GM13976 (cell line): ENCODE measurements around the gene CACFD1.

Experiments
- DNase-seq: peaks from one replicate; pipeline ENCODE4 v3.0.0; 2012; ENCODE audit warnings: low spot score
- in situ Hi-C: fragments of 300-500 bp; cut with MboI; formaldehyde crosslinking; loops from one replicate; pipeline ENCODE4 v1.12.0; 2022; ENCODE audit warnings: low sequenced_read_pairs, mixed read lengths, inconsistent platforms; ENCODE audit not compliant: unreplicated experiment
- TF ChIP-seq, protein P1 (sequence below): IDR thresholded peaks from 2 replicates; pipeline ENCODE4 v1.5.1; 2012; ENCODE audit warnings: borderline replicate concordance, mild to moderate bottlenecking; ENCODE audit not compliant: insufficient read depth; ENCODE audit errors: extremely low read depth, missing control alignments, control extremely low read depth

Gene CACFD1

DNA sequence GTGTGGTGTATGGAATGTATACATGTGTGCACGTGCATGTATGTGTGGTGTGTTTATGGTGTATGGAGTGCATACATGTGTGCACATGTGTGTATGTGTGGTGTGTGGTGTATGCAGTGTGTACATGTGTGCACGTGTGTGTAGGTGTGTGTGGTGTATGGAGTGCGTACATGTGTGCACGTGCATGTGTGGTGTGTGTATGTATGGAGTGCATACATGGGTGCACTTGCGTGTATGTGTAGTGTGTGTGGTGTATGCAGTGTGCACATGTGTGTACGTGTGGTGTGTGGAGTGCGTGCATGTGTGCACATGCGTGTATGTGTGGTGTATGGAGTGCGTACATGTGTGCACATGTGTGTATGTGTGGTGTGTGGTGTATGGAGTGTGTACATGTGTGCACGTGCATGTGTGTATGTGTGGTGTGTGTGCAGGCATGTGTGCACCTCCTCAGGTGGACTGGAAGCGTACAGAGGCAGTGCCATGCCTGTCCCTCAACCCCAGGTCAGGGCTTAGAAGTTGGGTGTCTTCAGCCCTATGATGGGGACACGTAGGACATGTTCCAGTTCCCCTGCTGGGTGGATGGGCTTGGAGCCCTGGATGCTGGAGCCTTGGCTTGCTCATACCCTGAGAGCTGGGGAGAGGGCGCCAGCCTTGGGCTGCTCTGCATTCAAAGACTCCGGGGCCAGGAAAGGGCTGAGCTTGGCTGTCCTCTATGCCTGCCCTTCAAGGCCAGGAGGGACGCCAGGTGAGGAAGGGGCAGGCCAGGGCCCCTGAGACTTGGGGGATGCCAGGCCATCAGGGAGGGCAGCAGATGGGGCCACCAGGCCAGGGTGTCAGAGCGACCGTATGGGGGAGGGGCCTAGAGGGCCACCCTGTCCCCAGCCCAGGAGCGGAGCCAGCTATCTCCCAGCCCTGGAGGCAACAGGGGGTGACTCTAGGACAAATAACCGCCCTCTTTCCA lies 52.8 kb downstream of the CACFD1 start:
- TF ChIP-seq, protein P1, sequence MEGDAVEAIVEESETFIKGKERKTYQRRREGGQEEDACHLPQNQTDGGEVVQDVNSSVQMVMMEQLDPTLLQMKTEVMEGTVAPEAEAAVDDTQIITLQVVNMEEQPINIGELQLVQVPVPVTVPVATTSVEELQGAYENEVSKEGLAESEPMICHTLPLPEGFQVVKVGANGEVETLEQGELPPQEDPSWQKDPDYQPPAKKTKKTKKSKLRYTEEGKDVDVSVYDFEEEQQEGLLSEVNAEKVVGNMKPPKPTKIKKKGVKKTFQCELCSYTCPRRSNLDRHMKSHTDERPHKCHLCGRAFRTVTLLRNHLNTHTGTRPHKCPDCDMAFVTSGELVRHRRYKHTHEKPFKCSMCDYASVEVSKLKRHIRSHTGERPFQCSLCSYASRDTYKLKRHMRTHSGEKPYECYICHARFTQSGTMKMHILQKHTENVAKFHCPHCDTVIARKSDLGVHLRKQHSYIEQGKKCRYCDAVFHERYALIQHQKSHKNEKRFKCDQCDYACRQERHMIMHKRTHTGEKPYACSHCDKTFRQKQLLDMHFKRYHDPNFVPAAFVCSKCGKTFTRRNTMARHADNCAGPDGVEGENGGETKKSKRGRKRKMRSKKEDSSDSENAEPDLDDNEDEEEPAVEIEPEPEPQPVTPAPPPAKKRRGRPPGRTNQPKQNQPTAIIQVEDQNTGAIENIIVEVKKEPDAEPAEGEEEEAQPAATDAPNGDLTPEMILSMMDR, result no peak
- in situ Hi-C loops, result no loop called here

DNA sequence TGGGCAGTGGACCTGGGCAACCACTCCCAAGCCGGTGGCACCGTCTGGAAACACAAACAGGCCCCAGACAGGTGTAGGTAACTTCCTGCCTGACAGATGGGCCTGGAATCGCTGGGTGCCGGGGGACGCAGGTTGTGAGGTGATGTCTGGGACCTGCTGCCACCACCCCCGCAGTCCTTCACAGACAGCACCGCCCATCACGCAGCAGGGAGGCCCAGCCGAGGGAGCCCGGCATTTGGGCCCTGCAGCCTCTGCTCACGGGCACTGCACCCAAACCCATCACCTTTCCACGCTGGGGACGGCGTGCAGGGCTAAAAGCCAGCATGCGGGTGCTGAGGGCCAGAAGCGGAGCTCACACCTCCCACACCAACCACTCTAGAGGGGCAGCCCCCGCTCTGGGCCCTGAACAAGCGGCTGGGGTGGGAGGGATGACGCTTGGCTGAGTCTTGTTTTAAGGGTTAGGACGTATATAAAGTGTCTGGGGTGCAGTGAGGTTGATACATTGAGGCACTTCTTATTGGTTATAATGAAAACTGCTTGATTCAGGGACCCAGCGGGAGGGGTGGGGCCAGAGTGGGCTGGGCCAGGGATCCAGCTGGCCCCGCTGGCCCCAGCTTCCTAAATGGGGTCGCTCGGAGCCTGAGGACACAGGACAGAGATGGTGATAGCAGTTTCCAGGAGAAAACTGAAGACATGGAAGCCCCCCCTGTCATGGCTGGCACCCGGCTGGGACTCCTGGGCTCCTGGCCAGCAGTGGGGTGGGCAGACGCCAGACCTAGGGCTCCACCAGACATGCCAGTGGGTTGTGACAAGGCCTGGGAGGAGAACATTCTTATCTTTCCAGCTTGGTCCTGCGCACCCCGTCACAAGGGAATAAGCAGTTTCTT lies 53.7 kb downstream of the CACFD1 start:
- TF ChIP-seq, protein P1, result no peak
- in situ Hi-C loops, result no loop called here
- no peak for DNase-seq

More for the DNA sequence above, 52.8 kb downstream of the CACFD1 start:
- no peak for DNase-seq

DNA sequence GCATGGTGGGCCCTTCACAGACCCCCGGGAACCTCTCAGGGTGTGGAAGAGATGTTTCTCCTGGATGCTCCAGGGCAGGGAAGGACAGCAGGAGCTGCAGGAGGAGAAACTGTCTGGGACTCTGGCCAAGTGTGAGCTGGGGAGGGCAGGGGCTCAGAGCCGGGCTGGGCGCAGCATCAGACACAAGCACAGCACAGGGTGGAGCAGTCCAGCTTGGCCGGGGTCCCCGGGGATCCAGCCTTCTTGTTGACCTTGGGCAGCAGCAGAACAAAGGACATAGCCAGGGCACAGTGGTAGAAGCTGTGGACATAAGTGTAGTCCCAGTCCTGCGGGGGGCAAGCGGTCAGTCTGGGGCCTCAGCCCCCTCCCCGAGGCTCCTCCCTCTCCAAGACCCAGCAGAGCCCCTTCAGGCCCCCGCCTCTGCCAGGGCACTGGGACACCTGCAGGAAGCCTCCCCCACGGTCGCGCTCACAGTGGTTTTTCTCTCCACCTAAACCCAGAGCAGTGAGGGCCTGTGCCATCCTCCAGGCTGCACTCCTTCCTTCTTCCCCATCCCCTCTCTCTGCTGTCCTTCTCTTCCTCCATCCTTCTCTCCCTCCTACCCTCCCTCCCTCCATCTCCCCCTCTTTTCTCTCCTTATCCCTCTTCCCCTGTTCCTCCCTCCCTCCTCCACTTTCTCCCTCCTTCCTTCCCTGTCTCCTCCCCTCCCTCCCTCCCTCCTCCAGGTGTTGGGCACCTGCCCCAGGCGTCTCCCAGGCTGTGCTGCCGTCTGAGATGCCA lies 54.9 kb downstream of the CACFD1 start:
- DNase-seq, result no peak

DNA sequence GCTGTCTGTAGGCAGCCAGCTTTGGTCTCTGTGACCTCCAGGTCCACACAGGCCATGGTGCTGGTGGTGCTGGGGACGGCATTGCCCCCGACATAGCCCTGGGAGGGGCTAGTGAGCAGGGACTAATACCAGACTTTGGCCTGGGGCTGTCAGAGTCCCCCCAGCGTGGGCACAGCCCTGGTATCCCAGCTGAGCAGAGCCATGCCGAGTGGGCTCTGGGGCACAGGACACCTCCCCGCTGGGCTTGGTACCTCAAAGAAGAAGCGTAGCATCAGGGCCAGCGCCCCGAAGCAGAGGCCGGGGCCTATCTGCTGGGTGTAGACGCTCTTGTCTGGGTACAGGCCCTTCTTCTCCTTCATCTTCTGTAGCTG lies 55.4 kb downstream of the CACFD1 start:
- no peak for DNase-seq
- TF ChIP-seq, protein P1, result no peak
- in situ Hi-C loops, result no loop called here

More for the DNA sequence above, 54.9 kb downstream of the CACFD1 start:
- in situ Hi-C loops, result no loop called here
- TF ChIP-seq, protein P1, result no peak

DNA sequence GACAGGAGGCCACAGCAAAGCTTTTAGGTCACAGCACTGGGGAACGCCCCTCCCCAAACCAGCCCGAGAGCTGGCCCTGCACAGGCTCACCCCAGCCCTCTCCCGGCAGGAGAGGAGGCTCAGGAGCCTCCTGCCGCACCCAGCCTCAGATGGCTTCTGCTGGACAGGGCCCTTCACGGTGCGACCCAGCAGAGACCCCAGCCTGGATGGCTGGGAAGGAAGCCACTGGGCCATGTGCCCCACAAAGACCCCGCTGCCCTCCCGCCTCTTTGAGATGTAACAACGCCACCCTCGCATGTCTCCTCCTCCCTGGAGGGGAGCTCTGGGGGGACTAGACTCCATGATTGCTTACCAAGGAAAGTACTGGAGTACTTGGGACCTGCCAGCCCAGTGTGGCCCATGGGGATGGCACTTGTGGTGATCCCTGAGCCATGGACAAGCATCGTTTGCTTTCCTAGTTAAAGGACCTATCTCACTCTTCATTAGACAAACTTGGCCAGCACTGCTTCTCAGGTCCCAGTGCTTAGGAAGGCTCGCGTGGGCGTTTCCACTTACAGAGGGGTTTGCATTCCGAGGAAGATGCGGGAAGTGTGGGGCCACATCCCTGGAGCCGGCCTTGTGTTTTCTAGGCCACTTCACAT lies 56.0 kb downstream of the CACFD1 start:
- in situ Hi-C loops, result no loop called here
- TF ChIP-seq, protein P1, result no peak
- no peak for DNase-seq

DNA sequence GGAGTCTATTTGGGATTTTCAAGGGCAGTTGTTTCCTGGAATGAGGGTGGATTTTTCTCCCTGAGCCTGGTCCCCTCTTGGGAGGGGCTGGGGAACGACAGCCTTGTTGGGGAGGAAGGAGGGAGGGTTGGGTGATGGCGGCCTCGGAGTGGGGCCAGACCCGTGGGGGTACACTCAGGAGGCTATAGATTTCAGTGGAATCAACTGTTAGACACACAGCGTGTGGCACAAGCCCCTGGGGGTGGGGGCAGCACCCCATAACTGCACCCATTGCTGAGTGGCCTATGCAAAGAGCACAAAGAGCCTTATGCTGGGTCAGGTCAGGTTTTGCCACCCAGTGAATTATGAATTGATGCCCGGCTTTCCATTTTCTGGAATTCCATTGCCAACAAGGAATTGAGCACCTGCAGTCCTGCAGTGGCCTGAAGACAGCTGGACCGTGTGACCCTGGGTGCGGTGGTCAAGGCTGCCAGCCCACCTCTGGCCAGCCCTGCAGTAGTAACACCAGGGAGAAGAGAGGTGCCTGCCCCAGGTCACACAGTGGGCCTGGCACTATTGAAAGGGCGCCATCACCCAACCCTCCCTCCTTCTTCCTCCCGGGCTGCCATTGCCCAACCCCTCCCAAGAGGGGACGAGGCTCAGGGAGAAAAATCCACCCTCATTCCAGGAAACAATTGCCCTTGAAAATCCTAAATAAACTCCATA lies 56.6 kb downstream of the CACFD1 start:
- no peak for DNase-seq
- in situ Hi-C loops, result no loop called here
- TF ChIP-seq, protein P1, result no peak
